Urothelium cell line (cell line): Measurements from ENCODE around the gene RPL13A.
A peak's percentile ranks its signal among the peaks of the same experiment; 100 is the strongest.
"Not testable (repeated sequence)": the region's sequence is repeated elsewhere in the genome, so short reads cannot be mapped to it uniquely, and the experiment has no call there.

Experiments used
- DNase-seq: peaks from one replicate; pipeline ENCODE4 v3.0.0; 2011; ENCODE audit warnings: low spot score, mixed read lengths
- FAIRE-seq: peaks from 2 replicates; lab custom pipeline; 2011; peaks lifted over from hg19 to GRCh38; lab: Jason Lieb, UNC

Gene RPL13A

DNA sequence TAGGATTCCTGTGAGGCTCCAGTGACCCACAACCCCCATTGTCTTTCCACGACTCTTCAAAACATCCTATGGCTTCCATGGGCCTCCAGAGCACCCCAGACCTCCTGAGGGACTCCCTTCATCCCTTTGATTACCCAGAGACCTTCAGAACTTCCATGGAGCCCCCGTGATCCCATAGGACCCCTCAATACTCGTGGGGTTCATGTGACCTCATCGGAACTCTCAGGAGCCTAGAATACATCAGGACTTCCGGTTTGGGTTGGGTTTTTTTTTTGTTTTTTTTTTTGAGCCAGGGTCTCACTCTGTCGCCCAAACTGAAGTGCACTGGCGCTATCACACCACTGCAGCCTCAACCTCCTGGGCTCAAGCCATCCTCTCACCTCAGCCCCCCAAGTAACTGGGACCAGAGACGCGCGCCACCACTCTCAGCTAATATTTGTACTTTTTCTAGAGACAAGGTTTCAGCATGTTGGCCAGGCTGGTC, 33.6 kb upstream of the RPL13A start:
- DNase-seq (no peak), FAIRE-seq (no peak)

DNA sequence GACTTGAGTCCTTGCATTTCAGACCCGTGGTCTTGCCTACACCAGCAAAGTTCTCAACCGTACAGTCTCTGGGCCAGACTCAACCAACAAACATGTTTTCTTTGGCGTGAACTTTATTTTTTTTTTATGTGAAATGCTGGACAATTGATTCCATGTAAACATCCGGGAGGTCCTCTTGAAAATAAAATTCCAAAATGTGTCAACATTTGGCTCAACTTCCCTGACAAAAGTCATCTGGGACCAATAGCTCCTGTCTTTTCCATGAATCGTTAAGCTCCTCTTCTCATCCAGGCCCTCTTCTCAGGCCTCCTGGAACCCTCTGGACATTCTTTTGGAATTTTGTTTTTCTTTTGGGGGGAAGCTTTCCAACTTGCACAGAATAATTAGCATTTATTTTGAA, 31.6 kb upstream of the RPL13A start:
- DNase-seq: no peak
- FAIRE-seq: no peak

GRCh38 chr19:49456326-49456725, 31.1 kb upstream of the RPL13A start:
- DNase-seq (no peak), FAIRE-seq (no peak)

- no peak for FAIRE-seq
These were observed 28.9 kb upstream of the RPL13A start for GRCh38 chr19:49458567-49458903.

GRCh38 chr19:49459388-49459787, 28.0 kb upstream of the RPL13A start:
- FAIRE-seq (no peak), DNase-seq (no peak)

More at GRCh38 chr19:49458567-49458903, 28.9 kb upstream of the RPL13A start:
- no peak for DNase-seq

- not testable (repeated sequence) for FAIRE-seq, DNase-seq
These were observed 26.3 kb upstream of the RPL13A start for GRCh38 chr19:49461130-49461529.

GRCh38 chr19:49461656-49462055, 25.8 kb upstream of the RPL13A start:
- DNase-seq (no peak), FAIRE-seq (no peak)

DNA sequence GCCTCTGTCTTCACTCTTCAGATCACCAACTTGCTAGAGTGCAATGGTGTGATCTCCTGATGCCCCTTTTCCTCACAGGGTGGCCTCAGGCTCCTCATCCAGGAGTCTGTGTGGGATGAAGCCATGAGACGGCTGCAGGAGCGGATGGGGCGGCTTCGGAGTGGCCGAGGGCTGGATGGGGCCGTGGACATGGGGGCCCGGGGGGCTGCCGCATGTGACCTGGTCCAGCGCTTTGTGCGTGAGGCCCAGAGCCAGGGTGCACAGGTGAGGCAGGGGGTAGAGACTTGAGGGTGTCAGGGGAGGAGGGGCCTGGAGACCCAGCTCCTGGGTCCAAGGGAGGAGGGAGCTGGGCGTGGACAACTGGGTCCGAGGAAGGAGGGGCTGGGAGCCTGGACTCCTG, 24.9 kb upstream of the RPL13A start:
- DNase-seq: no peak
- FAIRE-seq: no peak

DNA sequence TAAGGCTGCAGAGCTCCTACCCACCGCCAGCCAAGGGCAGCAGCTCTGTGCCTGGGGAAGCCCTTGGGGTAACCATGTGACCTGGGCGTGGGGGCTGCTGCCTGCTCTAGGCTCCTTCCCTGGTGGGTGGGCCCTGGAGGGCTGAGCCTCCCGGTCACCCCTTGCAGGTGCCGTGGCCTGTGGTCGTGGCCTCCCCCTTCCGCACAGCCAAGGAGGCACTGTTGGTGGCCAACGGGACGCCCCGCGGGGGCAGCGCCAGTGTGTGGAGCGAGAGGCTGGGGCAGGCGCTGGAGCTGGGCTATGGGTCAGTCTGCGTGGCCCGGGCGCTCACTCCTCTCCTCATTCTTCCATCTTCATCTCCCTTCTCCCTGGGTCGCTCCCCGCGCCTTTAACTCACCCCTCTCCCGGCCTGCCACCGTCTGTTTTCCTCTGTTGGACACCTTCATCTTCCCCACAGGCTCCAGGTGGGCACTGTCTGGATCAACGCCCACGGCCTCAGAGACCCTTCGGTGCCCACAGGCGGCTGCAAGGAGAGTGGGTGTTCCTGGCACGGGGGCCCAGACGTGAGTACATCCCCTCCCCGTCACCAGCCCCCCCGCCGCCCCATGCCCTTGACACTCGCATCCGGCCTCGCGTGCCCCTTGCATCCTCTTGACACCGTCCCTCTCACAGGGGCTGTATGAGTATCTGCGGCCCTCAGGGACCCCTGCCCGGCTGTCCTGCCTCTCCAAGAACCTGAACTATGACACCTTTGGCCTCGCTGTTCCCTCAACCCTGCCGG, 23.3 kb upstream of the RPL13A start:
- FAIRE-seq (no peak), DNase-seq (no peak)

- no peak for DNase-seq
- no peak for FAIRE-seq
These were observed 22.0 kb upstream of the RPL13A start for GRCh38 chr19:49465371-49465770.

DNA sequence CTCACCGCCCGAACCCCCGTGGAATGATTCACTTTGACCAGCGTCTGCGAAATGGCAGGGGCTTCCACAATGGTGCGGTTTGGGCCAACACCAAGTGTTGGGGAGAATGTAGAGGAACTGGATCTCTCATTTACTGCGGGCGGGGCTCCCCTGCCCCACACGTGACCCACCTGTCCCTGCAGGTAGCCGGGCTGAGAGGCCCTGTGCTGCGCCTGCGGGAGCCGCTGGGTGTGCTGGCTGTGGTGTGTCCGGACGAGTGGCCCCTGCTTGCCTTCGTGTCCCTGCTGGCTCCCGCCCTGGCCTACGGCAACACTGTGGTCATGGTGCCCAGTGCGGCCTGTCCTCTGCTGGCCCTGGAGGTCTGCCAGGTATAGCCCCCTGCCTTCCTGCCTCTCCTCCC, 19.2 kb upstream of the RPL13A start:
- no peak for DNase-seq

DNA sequence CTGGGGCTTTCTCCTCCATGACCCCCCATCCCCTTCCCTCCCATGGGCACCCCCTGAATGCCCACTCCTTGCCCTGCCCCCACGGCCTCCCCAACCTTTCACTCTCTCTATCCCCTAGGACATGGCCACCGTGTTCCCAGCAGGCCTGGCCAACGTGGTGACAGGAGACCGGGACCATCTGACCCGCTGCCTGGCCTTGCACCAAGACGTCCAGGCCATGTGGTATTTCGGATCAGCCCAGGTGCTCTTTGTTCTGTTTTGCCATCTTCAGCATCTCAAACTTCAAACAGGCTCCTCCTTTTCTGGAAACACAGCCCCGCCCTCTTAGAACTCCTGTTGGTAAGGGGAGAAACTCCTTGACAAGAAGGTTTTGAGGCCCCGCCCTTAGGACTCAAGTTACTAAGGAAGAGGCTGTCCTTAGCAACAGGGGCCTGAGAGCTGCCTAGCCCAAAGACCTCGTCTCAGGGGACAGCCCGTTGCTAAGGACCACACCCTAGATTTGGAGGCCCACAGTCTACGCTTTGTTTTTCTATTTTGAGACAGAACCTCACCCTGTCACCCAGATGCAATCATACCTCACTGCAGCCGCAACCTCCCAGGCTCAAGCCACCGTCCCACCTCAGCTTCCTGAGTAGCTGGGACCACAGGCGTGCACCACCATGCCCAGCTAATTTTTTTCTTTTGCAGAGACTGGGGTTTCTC, 18.5 kb upstream of the RPL13A start:
- DNase-seq (no peak), FAIRE-seq (no peak)

More for the DNA sequence above, 19.2 kb upstream of the RPL13A start:
- no peak for FAIRE-seq

DNA sequence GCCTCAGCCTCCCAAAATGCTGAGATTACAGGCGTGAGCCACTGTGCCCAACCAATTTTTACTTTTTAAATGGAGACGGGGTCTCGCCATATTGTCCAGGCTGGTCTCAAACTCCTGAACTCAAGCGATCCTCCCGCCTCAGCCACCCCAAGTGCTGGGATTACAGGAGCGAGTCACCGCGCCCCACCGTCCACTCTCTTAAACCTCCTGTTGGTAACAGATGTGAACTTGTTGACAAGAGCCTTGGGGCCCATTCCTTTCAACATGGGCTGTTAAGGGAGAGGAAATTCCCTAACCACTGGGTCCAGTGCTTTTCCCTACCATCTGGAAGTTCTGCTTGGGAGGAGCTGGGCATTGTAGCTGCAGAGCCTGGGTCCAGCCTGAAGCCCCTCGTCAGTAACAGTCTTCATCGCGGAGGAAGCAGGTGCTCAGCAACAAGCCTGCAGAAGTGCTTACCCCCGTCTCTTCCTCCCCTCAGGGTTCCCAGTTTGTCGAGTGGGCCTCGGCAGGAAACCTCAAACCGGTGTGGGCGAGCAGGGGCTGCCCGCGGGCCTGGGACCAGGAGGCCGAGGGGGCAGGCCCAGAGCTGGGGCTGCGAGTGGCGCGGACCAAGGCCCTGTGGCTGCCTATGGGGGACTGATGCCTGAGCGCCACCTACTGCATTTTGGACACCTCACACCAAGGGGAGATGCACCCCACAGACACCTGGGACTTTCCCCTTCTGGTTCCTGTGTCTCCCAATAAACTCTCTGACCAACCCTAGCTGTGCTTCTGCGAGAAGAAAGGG, 17.4 kb upstream of the RPL13A start:
- FAIRE-seq: no peak
- DNase-seq: no peak

GRCh38 chr19:49470615-49470978, 16.8 kb upstream of the RPL13A start:
- DNase-seq: no peak
- no peak for FAIRE-seq

- DNase-seq: no peak
- FAIRE-seq: no peak
These were observed 14.5 kb upstream of the RPL13A start for GRCh38 chr19:49472936-49473335.

GRCh38 chr19:49473501-49473867, 13.9 kb upstream of the RPL13A start:
- DNase-seq, FAIRE-seq: not testable (repeated sequence)

DNA sequence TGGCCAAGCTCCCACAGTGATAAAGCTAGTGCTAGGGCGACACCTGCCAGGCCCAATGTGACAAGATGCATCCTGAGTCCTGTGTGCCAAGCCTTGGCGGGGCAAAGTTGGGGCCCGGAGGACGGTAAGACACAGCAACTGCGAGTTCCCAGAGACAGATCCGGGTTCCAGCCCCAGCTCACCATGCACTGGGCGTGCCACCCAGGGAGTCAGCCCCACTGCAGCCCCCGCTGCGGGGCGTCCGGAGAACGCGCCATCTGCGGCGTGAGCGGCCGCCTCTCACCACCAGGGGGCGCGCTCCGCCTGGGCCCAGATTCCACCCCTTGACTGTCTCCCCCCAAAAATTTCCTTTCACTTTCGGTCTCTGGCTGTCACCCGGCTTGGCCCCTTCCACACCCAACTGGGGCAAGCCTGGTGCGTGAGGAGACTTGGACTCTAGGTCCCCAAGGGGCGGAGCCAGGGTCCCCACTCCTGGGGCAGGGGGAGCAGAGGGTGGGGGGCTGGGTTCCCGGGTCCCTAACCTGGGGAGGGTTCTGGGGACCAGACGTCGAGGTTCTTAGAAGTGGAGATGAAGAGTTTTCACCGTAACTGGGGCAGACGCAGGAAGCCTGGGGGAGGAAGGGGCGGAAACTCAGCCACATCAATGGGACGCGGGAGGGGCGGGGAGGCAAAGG, 13.4 kb upstream of the RPL13A start, which contains the start of gene FLT3LG:
Gene FLT3LG (plus strand): TSS at position 348 of the 674 bp plus-strand sequence. CDS start 425 bp downstream, outside the sequence.
- DNase-seq (peak; percentile 88), FAIRE-seq (no peak)

- DNase-seq (no peak), FAIRE-seq (no peak)
These were observed 12.9 kb upstream of the RPL13A start for GRCh38 chr19:49474542-49474924.

- no peak for DNase-seq
- no peak for FAIRE-seq
These were observed 12.1 kb upstream of the RPL13A start for GRCh38 chr19:49475191-49475917.
